Right lung (tissue), 5 donors: ENCODE results near the gene SLC20A1. TPM values are rescaled to one million over a fixed set of nuclear protein-coding genes. Genes with fewer than 3 reads are reported as not detected.

ENCODE experiments used
- DNase-seq, 2 donors: peaks; one replicate each; pipeline ENCODE4 v3.0.0-alpha.2; 2013
- polyA plus RNA-seq, 5 donors: library from polyadenylated mRNA; unstranded; fragments of 120-200 nt; gene quantifications; one replicate each; pipeline versions ENCODE4 v1.2.1 to v1.2.3, GENCODE V29; 2013; ENCODE audit warnings: inconsistent platforms in 1 of 5, low replicate concordance in 1 of 5; ENCODE audit not compliant: insufficient read length in 5 of 5, insufficient read depth in 1 of 5

The SLC20A1 gene
- polyA plus RNA-seq, 5 donors, result 29.8 to 40.3 (median 35.7) TPM

- no peak for DNase-seq
These were observed 33.7 kb downstream of the SLC20A1 start for GRCh38 chr2:112679484-112679883.

GRCh38 chr2:112680666-112681101, 34.9 kb downstream of the SLC20A1 start:
- no peak for DNase-seq

GRCh38 chr2:112682101-112682500, 36.4 kb downstream of the SLC20A1 start:
- DNase-seq, result no peak

- DNase-seq, result no peak
These were observed 38.0 kb downstream of the SLC20A1 start for GRCh38 chr2:112683550-112684414.

- no peak for DNase-seq
These were observed 38.7 kb downstream of the SLC20A1 start for GRCh38 chr2:112684415-112684775.

- DNase-seq, result no peak
These were observed 39.6 kb downstream of the SLC20A1 start for GRCh38 chr2:112685271-112685884.

GRCh38 chr2:112686348-112687217, 40.8 kb downstream of the SLC20A1 start:
- DNase-seq, result no peak

- no peak for DNase-seq
These were observed 41.8 kb downstream of the SLC20A1 start for GRCh38 chr2:112687522-112687921.

- no peak for DNase-seq
These were observed 42.5 kb downstream of the SLC20A1 start for GRCh38 chr2:112688086-112688880.

- no peak for DNase-seq
These were observed 45.2 kb downstream of the SLC20A1 start for GRCh38 chr2:112690853-112691401.

- DNase-seq, result no peak
These were observed 46.1 kb downstream of the SLC20A1 start for GRCh38 chr2:112691881-112692281.

- no peak for DNase-seq
These were observed 46.8 kb downstream of the SLC20A1 start for GRCh38 chr2:112692495-112692911.

- no peak for DNase-seq
These were observed 47.2 kb downstream of the SLC20A1 start for GRCh38 chr2:112692918-112693317.

GRCh38 chr2:112693596-112693995, 47.9 kb downstream of the SLC20A1 start:
- no peak for DNase-seq

GRCh38 chr2:112694182-112694581, 48.4 kb downstream of the SLC20A1 start:
- no peak for DNase-seq

- no peak for DNase-seq
These were observed 53.2 kb downstream of the SLC20A1 start for GRCh38 chr2:112698834-112699515.

GRCh38 chr2:112699984-112700667, 54.4 kb downstream of the SLC20A1 start:
- DNase-seq, result no peak

- DNase-seq, result peak; percentile 54
These were observed 55.3 kb downstream of the SLC20A1 start for GRCh38 chr2:112701052-112701451.

GRCh38 chr2:112703684-112704083, 57.9 kb downstream of the SLC20A1 start:
- no peak for DNase-seq

- DNase-seq, result no peak
These were observed 59.8 kb downstream of the SLC20A1 start for GRCh38 chr2:112705575-112705974.
